ENCODE data around the gene ARAP3. TPM values are rescaled to one million over a fixed set of nuclear protein-coding genes. Genes with fewer than 3 reads are reported as not detected.
"Not testable (repeated sequence)": the region's sequence is repeated elsewhere in the genome, so short reads cannot be mapped to it uniquely, and the experiment has no call there.

Gene ARAP3
- total and polyA plus RNA-seq, 3 donors from 2014 or later: 4.0 to 4.8 (median 4.1) TPM

DNA sequence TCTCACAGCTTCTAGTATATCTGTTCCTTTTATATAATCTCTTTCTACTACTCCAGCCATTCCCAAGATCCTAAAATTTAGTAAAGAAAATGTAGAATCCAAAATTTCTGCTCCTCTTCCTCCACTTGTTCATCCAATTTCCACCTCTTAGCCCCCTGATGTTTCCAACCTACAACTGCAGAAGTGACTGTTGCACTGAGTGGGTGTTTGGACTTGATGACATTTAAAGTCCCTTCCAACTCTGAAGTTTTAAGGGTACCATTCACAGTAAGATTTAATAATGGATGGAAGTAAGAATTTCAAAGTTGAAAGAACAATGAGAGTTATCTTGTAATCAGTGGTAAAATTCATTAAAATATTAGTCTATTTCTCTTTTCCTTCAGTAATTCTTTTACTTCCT, 68.7 kb downstream of the ARAP3 start:
- Histone ChIP-seq H3K36me3 (ENCODE audit: low read depth, missing control alignments) (no peaks in the 10 kb centered on the region), H3K27ac (no peak overlapping the region), H3K9me3 (no peaks in the 10 kb centered on the region), H3K4me1 (no peaks in the 10 kb centered on the region), H3K27me3 (no peaks in the 10 kb centered on the region), H3K4me3 (no peak overlapping the region)
- TF ChIP-seq, protein P1, sequence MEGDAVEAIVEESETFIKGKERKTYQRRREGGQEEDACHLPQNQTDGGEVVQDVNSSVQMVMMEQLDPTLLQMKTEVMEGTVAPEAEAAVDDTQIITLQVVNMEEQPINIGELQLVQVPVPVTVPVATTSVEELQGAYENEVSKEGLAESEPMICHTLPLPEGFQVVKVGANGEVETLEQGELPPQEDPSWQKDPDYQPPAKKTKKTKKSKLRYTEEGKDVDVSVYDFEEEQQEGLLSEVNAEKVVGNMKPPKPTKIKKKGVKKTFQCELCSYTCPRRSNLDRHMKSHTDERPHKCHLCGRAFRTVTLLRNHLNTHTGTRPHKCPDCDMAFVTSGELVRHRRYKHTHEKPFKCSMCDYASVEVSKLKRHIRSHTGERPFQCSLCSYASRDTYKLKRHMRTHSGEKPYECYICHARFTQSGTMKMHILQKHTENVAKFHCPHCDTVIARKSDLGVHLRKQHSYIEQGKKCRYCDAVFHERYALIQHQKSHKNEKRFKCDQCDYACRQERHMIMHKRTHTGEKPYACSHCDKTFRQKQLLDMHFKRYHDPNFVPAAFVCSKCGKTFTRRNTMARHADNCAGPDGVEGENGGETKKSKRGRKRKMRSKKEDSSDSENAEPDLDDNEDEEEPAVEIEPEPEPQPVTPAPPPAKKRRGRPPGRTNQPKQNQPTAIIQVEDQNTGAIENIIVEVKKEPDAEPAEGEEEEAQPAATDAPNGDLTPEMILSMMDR (IDR thresholded peaks at IDR 0.05): no peak
- TF ChIP-seq POLR2A (IDR thresholded peaks at IDR 0.05): no peak
- no peak for DNase-seq
- intact Hi-C loops (cut with DNase I; ENCODE audit: low total_unique reads): no loop called here

DNA sequence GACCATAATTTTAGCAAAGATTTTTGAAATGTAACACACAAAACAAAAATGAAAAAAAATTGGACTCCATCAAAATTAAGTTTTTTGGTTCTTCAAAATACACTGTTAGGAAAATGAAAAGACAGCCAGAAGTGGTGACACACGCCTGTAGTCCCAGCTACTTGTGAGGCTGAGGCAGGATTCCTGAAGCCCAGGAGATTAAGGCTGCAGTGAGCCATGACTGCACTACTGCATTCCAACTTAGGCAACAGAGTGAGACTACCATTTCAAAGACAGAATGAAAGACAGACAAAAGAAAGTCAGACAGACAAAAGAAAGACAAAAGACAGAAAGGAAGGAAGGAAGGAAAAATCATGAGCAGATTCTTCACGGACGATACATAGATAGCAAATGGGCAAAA, 70.7 kb downstream of the ARAP3 start:
- Histone ChIP-seq H3K36me3 (ENCODE audit: low read depth, missing control alignments) (no peaks in the 10 kb centered on the region), H3K27ac (no peak overlapping the region), H3K9me3 (no peaks in the 10 kb centered on the region), H3K4me3 (no peak overlapping the region), H3K4me1 (no peaks in the 10 kb centered on the region), H3K27me3 (no peaks in the 10 kb centered on the region)
- WGBS, 2 donors: 89 to 93% methylated on average over 3 of the region's 3 CpGs
- TF ChIP-seq POLR2A (IDR thresholded peaks at IDR 0.05): no peak
- TF ChIP-seq, protein P1 (IDR thresholded peaks at IDR 0.05): no peak
- intact Hi-C loops (cut with DNase I; ENCODE audit: low total_unique reads): no loop called here
- DNase-seq: no peak

DNA sequence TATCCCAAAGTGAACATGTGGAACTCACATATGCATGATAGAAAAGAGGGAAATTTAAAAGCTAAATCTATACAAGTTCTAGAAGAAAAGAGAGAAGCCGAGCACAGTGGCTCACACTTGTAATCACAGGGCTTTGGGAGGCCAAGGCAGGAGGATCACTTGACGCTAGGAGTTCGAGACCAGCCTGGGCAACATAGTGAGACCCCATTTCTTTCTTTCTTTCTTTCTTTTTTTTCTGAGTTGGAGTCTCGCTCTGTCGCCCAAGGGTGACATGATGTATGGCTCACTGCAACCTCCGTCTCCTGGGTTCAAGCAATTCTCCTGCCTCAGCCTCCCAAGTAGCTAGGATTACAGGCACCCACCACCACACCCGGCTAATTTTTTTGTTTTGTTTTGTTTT, 72.1 kb downstream of the ARAP3 start:
- H3K4me3 ChIP-seq; intact Hi-C loops (cut with DNase I; ENCODE audit: low total_unique reads); H3K27me3 ChIP-seq; H3K4me1 ChIP-seq; DNase-seq; H3K27ac ChIP-seq; H3K9me3 ChIP-seq; H3K36me3 ChIP-seq (ENCODE audit: low read depth, missing control alignments): not testable (repeated sequence)
- WGBS, 2 donors: 96 to 97% methylated on average over 7 of the region's 7 CpGs

DNA sequence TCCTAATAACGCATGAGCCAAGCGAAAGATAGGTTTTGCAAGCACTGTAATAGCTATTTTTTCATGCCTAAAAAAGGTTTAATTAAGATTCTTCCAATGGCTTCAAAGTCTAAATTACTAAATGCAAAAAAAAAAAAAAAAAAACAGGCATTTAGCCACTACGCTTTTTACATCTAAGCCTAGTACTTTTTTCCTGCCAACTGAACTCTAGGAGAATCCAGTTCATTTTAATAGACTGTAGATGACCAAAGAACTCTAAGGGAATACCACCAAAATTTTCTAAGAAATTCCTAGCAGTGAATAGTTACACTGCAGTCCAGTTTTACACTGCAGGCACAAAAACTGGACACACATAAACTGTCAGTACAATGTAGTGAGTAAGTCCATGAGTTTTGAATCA, 73.0 kb downstream of the ARAP3 start:
- Histone ChIP-seq H3K4me1 (no peaks in the 10 kb centered on the region), H3K4me3 (no peak overlapping the region), H3K9me3 (no peaks in the 10 kb centered on the region), H3K36me3 (ENCODE audit: low read depth, missing control alignments) (no peaks in the 10 kb centered on the region), H3K27me3 (no peaks in the 10 kb centered on the region), H3K27ac (no peak overlapping the region)
- TF ChIP-seq POLR2A (IDR thresholded peaks at IDR 0.05): no peak
- TF ChIP-seq, protein P1 (IDR thresholded peaks at IDR 0.05): no peak
- WGBS, 2 donors: 86 to 88% methylated on average over 3 of the region's 3 CpGs
- intact Hi-C loops (cut with DNase I; ENCODE audit: low total_unique reads): no loop called here
- no peak for DNase-seq

DNA sequence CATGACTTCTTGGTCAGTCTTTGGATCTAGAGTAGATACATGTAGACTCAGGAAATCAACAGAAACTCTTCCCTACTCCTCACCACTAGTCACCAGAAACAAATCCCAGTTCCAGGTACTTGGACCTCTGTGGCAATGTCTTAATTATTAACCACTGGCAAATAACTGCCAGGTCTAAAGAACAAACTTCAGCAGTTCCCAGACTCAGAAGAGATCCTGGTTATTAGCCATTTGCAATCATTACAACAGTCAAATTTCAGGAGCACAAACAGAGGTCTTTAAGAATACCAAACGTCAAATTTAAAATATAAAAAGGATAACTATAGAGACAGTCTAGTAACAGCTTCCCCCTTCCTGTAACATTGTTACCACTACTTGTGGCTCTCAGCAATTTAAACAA, 73.5 kb downstream of the ARAP3 start:
- 46 to 55% methylated on average over 1 of the region's 1 CpG for WGBS, 2 donors
- H3K27me3 ChIP-seq: no peaks in the 10 kb centered on the region
- TF ChIP-seq POLR2A (IDR thresholded peaks at IDR 0.05): no peak
- TF ChIP-seq, protein P1 (IDR thresholded peaks at IDR 0.05): no peak
- no peak for DNase-seq
- intact Hi-C loops (cut with DNase I; ENCODE audit: low total_unique reads): no loop called here
- H3K4me3 ChIP-seq: no peak overlapping the region
- H3K36me3 ChIP-seq (ENCODE audit: low read depth, missing control alignments): no peaks in the 10 kb centered on the region
- no peak overlapping the region for H3K27ac ChIP-seq
- no peaks in the 10 kb centered on the region for H3K4me1 ChIP-seq
- no peaks in the 10 kb centered on the region for H3K9me3 ChIP-seq

Data from testis (tissue), 3 donors.